HG02798 (cell line): ENCODE data around the gene IL23R.

Experiments
- ATAC-seq: cut with Tn5 transposase; IDR thresholded peaks from one replicate; pipeline ENCODE4 v1.9.1; 2021; ENCODE audit warnings: mild to moderate bottlenecking; ENCODE audit not compliant: unreplicated experiment, poor library complexity

The IL23R gene

GRCh38 chr1:67285780-67286488 lies 119.7 kb downstream of the IL23R start:
- peak; percentile 90 for ATAC-seq

GRCh38 chr1:67290236-67290635 lies 124.0 kb downstream of the IL23R start:
- no peak for ATAC-seq

- no peak for ATAC-seq
These were observed 128.8 kb downstream of the IL23R start for GRCh38 chr1:67294836-67295617.

GRCh38 chr1:67298762-67299161 lies 132.5 kb downstream of the IL23R start:
- ATAC-seq = no peak

- ATAC-seq = no peak
These were observed 133.0 kb downstream of the IL23R start for GRCh38 chr1:67299296-67299695.

GRCh38 chr1:67300561-67300960 lies 134.3 kb downstream of the IL23R start:
- no peak for ATAC-seq

GRCh38 chr1:67304023-67304422 lies 137.8 kb downstream of the IL23R start:
- no peak for ATAC-seq

GRCh38 chr1:67306547-67306946 lies 140.3 kb downstream of the IL23R start:
- ATAC-seq = no peak

- ATAC-seq = peak; percentile 72
These were observed 141.2 kb downstream of the IL23R start, which contains the start of gene IL12RB2 for GRCh38 chr1:67307251-67308060. IL12RB2 (plus strand) TSS chr1:67307873; CDS start chr1:67320369, 12,496 bp downstream.

GRCh38 chr1:67308136-67308535 lies 141.9 kb downstream of the IL23R start:
- ATAC-seq = no peak
